GM18907 (cell line): ENCODE results near the gene ZBTB18.
"Not testable (repeated sequence)": the region's sequence is repeated elsewhere in the genome, so short reads cannot be mapped to it uniquely, and the experiment has no call there.

ENCODE experiments used
- ATAC-seq: cut with Tn5 transposase; IDR thresholded peaks from one replicate; pipeline ENCODE4 v1.9.1; 2021; ENCODE audit warnings: mild to moderate bottlenecking, moderate library complexity; ENCODE audit not compliant: unreplicated experiment

ZBTB18 gene

GRCh38 chr1:244050835-244051444 lies at the start of gene ZBTB18:
Gene ZBTB18 (plus strand): TSS chr1:244051283. CDS start chr1:244051432, 149 bp downstream.
- no peak for ATAC-seq

- no peak for ATAC-seq
Measured at GRCh38 chr1:244002721-244003120, 48.4 kb upstream of the ZBTB18 start.

- ATAC-seq, result no peak
Measured at GRCh38 chr1:244005455-244005854, 45.6 kb upstream of the ZBTB18 start.

GRCh38 chr1:244006381-244006901 lies 44.6 kb upstream of the ZBTB18 start:
- no peak for ATAC-seq

- ATAC-seq, result no peak
Measured at GRCh38 chr1:244006961-244007360, 44.1 kb upstream of the ZBTB18 start.

- no peak for ATAC-seq
Measured at GRCh38 chr1:244010191-244010590, 40.9 kb upstream of the ZBTB18 start.

- ATAC-seq, result no peak
Measured at GRCh38 chr1:244010703-244011123, 40.4 kb upstream of the ZBTB18 start.

- no peak for ATAC-seq
Measured at GRCh38 chr1:244011271-244011670, 39.8 kb upstream of the ZBTB18 start.

GRCh38 chr1:244011786-244012185 lies 39.3 kb upstream of the ZBTB18 start:
- no peak for ATAC-seq

GRCh38 chr1:244012202-244012601 lies 38.9 kb upstream of the ZBTB18 start:
- ATAC-seq, result no peak

- no peak for ATAC-seq
Measured at GRCh38 chr1:244013100-244013499, 38.0 kb upstream of the ZBTB18 start.

GRCh38 chr1:244014862-244015261 lies 36.2 kb upstream of the ZBTB18 start:
- ATAC-seq, result not testable (repeated sequence)

- no peak for ATAC-seq
Measured at GRCh38 chr1:244019982-244020485, 31.0 kb upstream of the ZBTB18 start.

GRCh38 chr1:244021427-244021826 lies 29.7 kb upstream of the ZBTB18 start:
- ATAC-seq, result no peak

GRCh38 chr1:244022311-244022710 lies 28.8 kb upstream of the ZBTB18 start:
- ATAC-seq, result no peak

GRCh38 chr1:244022864-244023440 lies 28.1 kb upstream of the ZBTB18 start:
- ATAC-seq, result no peak

- no peak for ATAC-seq
Measured at GRCh38 chr1:244027491-244028145, 23.5 kb upstream of the ZBTB18 start.

GRCh38 chr1:244028701-244029100 lies 22.4 kb upstream of the ZBTB18 start:
- no peak for ATAC-seq

GRCh38 chr1:244029124-244029523 lies 22.0 kb upstream of the ZBTB18 start:
- no peak for ATAC-seq

GRCh38 chr1:244030481-244031040 lies 20.5 kb upstream of the ZBTB18 start:
- no peak for ATAC-seq

- no peak for ATAC-seq
Measured at GRCh38 chr1:244035358-244035757, 15.7 kb upstream of the ZBTB18 start.

GRCh38 chr1:244037252-244037651 lies 13.8 kb upstream of the ZBTB18 start:
- no peak for ATAC-seq
